GM12872 (cell line): Measurements from ENCODE around the gene BMI1.

Source experiments
- TF ChIP-seq, protein P1 (sequence below): IDR thresholded peaks from 3 replicates; pipeline ENCODE4 v1.5.1; 2011; ENCODE audit warnings: low read depth, mild to moderate bottlenecking, low read length, moderate library complexity; ENCODE audit not compliant: insufficient read depth

BMI1 gene

DNA sequence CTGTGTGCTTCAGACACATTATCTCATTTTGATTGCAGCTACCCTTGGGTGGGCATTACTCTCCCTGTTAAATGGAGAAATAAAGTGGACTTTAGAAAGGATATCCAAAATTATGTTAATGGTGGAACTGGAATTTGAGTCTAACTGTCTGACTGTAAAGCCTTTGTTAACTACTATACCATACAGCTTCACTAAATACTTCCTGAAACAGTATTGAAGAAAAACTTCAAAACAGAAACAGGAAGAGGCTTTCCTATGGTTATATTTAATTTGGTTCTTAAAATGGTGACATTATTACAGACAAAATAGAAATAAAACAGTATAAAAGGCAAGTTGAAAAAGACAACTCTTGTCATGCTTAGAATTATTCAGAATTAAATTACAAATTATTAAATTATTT lies 49.4 kb downstream of the BMI1 start:
- TF ChIP-seq, protein P1, sequence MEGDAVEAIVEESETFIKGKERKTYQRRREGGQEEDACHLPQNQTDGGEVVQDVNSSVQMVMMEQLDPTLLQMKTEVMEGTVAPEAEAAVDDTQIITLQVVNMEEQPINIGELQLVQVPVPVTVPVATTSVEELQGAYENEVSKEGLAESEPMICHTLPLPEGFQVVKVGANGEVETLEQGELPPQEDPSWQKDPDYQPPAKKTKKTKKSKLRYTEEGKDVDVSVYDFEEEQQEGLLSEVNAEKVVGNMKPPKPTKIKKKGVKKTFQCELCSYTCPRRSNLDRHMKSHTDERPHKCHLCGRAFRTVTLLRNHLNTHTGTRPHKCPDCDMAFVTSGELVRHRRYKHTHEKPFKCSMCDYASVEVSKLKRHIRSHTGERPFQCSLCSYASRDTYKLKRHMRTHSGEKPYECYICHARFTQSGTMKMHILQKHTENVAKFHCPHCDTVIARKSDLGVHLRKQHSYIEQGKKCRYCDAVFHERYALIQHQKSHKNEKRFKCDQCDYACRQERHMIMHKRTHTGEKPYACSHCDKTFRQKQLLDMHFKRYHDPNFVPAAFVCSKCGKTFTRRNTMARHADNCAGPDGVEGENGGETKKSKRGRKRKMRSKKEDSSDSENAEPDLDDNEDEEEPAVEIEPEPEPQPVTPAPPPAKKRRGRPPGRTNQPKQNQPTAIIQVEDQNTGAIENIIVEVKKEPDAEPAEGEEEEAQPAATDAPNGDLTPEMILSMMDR = no peak

- TF ChIP-seq, protein P1 = no peak
These were observed 51.4 kb downstream of the BMI1 start for GRCh38 chr10:22372298-22372697.

GRCh38 chr10:22372917-22373316 lies 52.0 kb downstream of the BMI1 start:
- TF ChIP-seq, protein P1 = no peak

GRCh38 chr10:22374489-22375126 lies 53.7 kb downstream of the BMI1 start:
- TF ChIP-seq, protein P1 = no peak

GRCh38 chr10:22379059-22379458 lies 58.2 kb downstream of the BMI1 start:
- TF ChIP-seq, protein P1 = no peak
